ENCODE data around the gene PPP1CA. TPM values are rescaled to one million over a fixed set of nuclear protein-coding genes. Genes with fewer than 3 reads are reported as not detected.

Gene PPP1CA
- total and polyA plus RNA-seq, 4 donors: 62.4 to 92.9 (median 75.9) TPM

DNA sequence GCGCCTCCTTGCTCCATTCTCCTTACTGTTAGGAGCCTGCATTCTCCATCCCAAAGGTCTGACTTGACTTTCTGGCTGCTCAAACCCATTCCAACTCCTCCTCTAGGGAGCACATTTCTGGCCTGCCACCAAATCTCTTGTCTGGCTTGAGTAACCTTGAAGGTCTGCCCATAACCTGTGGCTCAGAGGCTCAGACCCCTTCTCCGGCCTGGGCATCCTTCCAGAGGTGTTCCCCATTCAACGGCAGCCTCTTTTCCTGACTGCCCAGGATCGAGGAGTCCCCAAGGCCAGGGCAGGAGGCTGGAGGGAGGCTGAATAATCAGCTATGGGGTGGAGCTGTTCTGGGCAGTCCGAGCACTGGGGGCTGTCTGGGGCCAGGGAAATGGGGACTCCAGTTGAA is 7.7 kb downstream of the PPP1CA start:
- 86% methylated on average over 5 of the region's 5 CpGs for WGBS
- peaks cover 0 to 28% (median 16%) of the 10 kb centered on the region in 4 donors for H3K4me1 ChIP-seq (ENCODE audit: control insufficient read depth in 4 of 4, insufficient read depth in 4 of 4, low read length in 3 of 4)
- peaks cover 17 to 31% (median 18%) of the 10 kb centered on the region in 4 donors for H3K36me3 ChIP-seq (ENCODE audit: control insufficient read depth in 4 of 4, insufficient read depth in 3 of 4, low read depth in 1 of 4, low read length in 3 of 4)
- no peak overlapping the region for H3K27ac ChIP-seq (ENCODE audit: low read depth in 1 of 2, low read length in 2 of 2)
- H3K27me3 ChIP-seq (ENCODE audit: control insufficient read depth in 4 of 4, insufficient read depth in 4 of 4, low read length in 3 of 4): no peaks in the 10 kb centered on the region
- H3K4me3 ChIP-seq (ENCODE audit: low read depth in 1 of 3, low read length in 3 of 3): no peak overlapping the region
- TF ChIP-seq FOXA2 (IDR thresholded peaks at IDR 0.05): no peak
- TF ChIP-seq FOXA1 (IDR thresholded peaks at IDR 0.05): no peak
- no peak for TF ChIP-seq HNF4A (conservative IDR thresholded peaks at IDR 0.05)
- TF ChIP-seq, protein P1, sequence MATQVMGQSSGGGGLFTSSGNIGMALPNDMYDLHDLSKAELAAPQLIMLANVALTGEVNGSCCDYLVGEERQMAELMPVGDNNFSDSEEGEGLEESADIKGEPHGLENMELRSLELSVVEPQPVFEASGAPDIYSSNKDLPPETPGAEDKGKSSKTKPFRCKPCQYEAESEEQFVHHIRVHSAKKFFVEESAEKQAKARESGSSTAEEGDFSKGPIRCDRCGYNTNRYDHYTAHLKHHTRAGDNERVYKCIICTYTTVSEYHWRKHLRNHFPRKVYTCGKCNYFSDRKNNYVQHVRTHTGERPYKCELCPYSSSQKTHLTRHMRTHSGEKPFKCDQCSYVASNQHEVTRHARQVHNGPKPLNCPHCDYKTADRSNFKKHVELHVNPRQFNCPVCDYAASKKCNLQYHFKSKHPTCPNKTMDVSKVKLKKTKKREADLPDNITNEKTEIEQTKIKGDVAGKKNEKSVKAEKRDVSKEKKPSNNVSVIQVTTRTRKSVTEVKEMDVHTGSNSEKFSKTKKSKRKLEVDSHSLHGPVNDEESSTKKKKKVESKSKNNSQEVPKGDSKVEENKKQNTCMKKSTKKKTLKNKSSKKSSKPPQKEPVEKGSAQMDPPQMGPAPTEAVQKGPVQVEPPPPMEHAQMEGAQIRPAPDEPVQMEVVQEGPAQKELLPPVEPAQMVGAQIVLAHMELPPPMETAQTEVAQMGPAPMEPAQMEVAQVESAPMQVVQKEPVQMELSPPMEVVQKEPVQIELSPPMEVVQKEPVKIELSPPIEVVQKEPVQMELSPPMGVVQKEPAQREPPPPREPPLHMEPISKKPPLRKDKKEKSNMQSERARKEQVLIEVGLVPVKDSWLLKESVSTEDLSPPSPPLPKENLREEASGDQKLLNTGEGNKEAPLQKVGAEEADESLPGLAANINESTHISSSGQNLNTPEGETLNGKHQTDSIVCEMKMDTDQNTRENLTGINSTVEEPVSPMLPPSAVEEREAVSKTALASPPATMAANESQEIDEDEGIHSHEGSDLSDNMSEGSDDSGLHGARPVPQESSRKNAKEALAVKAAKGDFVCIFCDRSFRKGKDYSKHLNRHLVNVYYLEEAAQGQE (IDR thresholded peaks at IDR 0.05): no peak
- TF ChIP-seq, protein P2, sequence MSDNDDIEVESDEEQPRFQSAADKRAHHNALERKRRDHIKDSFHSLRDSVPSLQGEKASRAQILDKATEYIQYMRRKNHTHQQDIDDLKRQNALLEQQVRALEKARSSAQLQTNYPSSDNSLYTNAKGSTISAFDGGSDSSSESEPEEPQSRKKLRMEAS (IDR thresholded peaks at IDR 0.05): no peak
- no peak for TF ChIP-seq HNF4G (IDR thresholded peaks at IDR 0.05)
- no peak for TF ChIP-seq RAD21 (IDR thresholded peaks at IDR 0.05)
- TF ChIP-seq, protein P3, sequence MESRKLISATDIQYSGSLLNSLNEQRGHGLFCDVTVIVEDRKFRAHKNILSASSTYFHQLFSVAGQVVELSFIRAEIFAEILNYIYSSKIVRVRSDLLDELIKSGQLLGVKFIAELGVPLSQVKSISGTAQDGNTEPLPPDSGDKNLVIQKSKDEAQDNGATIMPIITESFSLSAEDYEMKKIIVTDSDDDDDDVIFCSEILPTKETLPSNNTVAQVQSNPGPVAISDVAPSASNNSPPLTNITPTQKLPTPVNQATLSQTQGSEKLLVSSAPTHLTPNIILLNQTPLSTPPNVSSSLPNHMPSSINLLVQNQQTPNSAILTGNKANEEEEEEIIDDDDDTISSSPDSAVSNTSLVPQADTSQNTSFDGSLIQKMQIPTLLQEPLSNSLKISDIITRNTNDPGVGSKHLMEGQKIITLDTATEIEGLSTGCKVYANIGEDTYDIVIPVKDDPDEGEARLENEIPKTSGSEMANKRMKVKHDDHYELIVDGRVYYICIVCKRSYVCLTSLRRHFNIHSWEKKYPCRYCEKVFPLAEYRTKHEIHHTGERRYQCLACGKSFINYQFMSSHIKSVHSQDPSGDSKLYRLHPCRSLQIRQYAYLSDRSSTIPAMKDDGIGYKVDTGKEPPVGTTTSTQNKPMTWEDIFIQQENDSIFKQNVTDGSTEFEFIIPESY (IDR thresholded peaks at IDR 0.05): no peak
- TF ChIP-seq, protein P4, sequence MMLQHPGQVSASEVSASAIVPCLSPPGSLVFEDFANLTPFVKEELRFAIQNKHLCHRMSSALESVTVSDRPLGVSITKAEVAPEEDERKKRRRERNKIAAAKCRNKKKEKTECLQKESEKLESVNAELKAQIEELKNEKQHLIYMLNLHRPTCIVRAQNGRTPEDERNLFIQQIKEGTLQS (IDR thresholded peaks at IDR 0.05): no peak
- no peak for TF ChIP-seq YY1 (IDR thresholded peaks at IDR 0.05)
- no peak for TF ChIP-seq NR2F2 (IDR thresholded peaks at IDR 0.05)
- TF ChIP-seq RXRA (IDR thresholded peaks at IDR 0.05): no peak
- TF ChIP-seq EGR1 (IDR thresholded peaks at IDR 0.05; ENCODE audit: low read depth in 2 of 2): no peak
- TF ChIP-seq, protein P5, sequence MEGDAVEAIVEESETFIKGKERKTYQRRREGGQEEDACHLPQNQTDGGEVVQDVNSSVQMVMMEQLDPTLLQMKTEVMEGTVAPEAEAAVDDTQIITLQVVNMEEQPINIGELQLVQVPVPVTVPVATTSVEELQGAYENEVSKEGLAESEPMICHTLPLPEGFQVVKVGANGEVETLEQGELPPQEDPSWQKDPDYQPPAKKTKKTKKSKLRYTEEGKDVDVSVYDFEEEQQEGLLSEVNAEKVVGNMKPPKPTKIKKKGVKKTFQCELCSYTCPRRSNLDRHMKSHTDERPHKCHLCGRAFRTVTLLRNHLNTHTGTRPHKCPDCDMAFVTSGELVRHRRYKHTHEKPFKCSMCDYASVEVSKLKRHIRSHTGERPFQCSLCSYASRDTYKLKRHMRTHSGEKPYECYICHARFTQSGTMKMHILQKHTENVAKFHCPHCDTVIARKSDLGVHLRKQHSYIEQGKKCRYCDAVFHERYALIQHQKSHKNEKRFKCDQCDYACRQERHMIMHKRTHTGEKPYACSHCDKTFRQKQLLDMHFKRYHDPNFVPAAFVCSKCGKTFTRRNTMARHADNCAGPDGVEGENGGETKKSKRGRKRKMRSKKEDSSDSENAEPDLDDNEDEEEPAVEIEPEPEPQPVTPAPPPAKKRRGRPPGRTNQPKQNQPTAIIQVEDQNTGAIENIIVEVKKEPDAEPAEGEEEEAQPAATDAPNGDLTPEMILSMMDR (IDR thresholded peaks at IDR 0.05; ENCODE audit: low read depth, low read length, missing input control): no peak
- TF ChIP-seq TAF1 (conservative IDR thresholded peaks at IDR 0.05): no peak
- no peak for TF ChIP-seq GABPA (IDR thresholded peaks at IDR 0.05 in 1 of 2, conservative IDR thresholded peaks at IDR 0.05 in 1 of 2)
- no peak for TF ChIP-seq SP1 (IDR thresholded peaks at IDR 0.05)
- H3K9me3 ChIP-seq (ENCODE audit: control insufficient read depth in 4 of 4, low read length in 3 of 4): no peaks in the 10 kb centered on the region
- H3K9ac ChIP-seq (ENCODE audit: low read depth in 1 of 2, low read length in 2 of 2): no peak overlapping the region
- no peak for DNase-seq (ENCODE audit: low spot score)

Data from liver (tissue), 9 donors.